GM21576 (cell line): ENCODE data around the gene RBM7.

Experiments
- ATAC-seq: cut with Tn5 transposase; IDR thresholded peaks from one replicate; pipeline ENCODE4 v1.9.1; 2021; ENCODE audit warnings: mild to moderate bottlenecking, moderate library complexity; ENCODE audit not compliant: unreplicated experiment

RBM7 gene

GRCh38 chr11:114395736-114396135 is 4.7 kb upstream of the RBM7 start:
- ATAC-seq, result no peak

GRCh38 chr11:114396916-114397315 is 3.5 kb upstream of the RBM7 start:
- no peak for ATAC-seq

DNA sequence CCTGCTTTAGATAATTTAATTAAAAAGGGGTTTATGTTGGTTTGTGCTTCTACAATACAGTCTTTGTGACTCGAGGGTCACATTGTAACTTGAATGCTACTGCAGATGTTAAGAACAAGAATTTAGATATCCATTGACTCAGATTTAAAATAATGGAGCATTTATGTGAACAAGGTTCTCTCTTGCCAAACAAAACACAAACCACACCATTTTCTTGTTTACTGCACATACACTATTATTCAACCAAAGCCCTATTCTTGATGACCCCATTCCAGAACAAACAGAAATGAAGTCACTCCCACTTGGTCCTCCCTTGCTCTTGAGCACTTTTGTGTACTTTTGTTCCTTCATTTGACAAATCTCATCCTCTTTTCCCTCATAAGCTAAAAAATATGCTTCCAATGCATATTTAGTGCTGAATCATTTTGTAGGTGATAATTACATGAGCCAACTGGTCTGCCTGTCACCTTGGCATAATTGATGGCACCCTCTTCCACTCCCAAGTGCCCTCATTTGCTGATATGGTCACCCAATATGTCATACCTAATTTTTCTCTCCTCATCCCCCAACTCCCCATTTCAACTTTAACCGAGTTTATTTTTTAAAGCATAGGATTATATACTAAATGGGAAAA is 3.0 kb upstream of the RBM7 start:
- no peak for ATAC-seq

GRCh38 chr11:114398303-114398920 is 2.1 kb upstream of the RBM7 start:
- no peak for ATAC-seq

GRCh38 chr11:114399490-114400215 is 813 bp upstream of the RBM7 start:
- peak; percentile 15 for ATAC-seq

DNA sequence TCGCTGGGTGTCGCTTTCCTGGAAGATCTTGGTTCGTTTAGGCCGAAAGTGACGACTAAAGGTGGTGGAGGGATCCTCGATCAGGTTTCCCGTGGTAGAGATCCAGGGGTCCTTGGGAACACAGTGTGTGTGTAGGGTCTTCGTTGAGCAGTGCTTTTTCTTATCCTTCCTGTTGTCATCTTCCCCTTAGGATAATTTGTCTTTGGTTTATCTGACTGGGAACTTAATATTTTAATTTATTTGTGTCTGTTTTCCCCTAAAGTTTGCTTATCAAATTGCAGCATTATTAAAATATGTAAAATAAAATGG is 403 bp downstream of the RBM7 start:
- no peak for ATAC-seq

DNA sequence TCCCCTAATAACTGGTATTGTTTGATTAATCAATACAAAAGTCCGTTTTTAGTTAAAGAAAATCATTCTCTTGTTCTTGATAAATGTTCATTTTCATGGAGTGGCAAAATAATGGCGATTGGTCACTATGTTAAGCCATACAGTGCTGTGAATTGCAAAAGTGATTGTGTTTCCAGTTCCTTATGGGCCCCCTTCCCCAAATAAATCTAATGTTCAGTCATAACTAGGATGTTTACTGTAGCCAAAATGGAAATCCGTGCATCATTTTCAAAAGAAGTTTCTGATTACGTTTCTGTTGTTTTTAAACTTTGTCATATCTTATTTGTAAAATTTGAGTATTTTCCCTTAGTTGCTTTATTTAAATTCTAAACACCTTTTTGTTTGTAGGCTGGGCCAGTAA is 845 bp downstream of the RBM7 start:
- no peak for ATAC-seq

DNA sequence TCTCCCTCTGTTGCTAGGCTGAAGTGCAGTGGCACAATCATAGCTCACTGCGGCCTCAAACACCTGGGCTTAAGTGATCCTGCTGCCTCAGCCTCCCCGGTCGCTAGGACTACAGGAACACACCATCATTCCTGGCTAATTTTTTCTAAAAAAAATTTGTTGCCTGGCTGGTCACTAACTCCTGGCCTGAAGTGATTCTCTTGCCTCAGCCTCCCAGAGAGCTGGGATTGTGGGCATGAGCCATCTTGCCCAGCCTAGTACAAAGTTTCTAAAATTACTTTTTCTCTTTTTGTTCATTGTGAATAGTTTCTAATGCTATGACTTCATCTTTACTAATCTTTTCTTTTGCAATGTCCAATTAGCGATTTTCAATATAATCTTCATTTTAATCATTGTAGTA is 12.5 kb downstream of the RBM7 start:
- ATAC-seq, result no peak

- no peak for ATAC-seq
Observed at GRCh38 chr11:114413958-114414357, 13.5 kb downstream of the RBM7 start.

GRCh38 chr11:114416441-114416961 is 16.0 kb downstream of the RBM7 start:
- no peak for ATAC-seq

DNA sequence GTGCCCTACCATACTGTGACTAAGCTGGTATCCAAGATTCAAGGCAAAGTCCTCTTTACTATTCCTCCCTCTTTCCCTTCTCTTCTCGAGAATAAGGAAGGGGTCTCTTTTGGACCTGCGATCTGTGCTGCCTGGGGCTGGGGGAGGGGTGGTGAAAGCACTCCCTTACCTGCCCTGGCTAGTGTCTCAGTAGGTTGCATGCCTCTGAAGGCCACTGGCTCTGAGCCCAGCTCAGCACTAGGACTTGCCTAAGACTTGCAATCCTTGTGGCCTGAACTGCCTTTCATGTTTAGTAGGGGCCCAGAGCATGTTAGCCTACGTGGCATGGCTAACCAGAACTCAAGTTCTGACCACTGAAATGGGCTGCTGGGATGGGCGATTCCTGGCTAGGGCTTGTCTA is 25.8 kb downstream of the RBM7 start:
- no peak for ATAC-seq

- no peak for ATAC-seq
Observed at GRCh38 chr11:114430290-114430689, 29.8 kb downstream of the RBM7 start.

GRCh38 chr11:114432893-114433292 is 32.4 kb downstream of the RBM7 start:
- no peak for ATAC-seq

GRCh38 chr11:114433376-114433775 is 32.9 kb downstream of the RBM7 start:
- ATAC-seq, result no peak

DNA sequence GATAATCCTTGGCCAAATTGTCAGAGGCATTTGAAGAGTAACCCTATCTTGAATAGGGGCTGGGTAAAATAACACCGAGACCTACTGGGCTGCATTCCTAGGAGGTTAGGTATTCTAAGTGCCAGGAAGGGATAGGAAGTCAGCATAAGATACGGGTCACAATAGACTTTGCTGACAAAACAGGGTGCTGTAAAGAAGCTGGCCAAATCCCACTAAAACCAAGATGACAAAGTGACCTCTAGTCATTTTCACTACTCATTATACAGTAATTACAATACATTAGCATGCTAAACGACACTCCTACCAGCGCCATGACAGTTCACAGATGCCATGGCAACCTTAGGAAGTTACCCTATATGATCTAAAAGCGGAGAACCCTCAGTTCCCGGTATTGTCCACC is 37.8 kb downstream of the RBM7 start:
- ATAC-seq, result no peak

DNA sequence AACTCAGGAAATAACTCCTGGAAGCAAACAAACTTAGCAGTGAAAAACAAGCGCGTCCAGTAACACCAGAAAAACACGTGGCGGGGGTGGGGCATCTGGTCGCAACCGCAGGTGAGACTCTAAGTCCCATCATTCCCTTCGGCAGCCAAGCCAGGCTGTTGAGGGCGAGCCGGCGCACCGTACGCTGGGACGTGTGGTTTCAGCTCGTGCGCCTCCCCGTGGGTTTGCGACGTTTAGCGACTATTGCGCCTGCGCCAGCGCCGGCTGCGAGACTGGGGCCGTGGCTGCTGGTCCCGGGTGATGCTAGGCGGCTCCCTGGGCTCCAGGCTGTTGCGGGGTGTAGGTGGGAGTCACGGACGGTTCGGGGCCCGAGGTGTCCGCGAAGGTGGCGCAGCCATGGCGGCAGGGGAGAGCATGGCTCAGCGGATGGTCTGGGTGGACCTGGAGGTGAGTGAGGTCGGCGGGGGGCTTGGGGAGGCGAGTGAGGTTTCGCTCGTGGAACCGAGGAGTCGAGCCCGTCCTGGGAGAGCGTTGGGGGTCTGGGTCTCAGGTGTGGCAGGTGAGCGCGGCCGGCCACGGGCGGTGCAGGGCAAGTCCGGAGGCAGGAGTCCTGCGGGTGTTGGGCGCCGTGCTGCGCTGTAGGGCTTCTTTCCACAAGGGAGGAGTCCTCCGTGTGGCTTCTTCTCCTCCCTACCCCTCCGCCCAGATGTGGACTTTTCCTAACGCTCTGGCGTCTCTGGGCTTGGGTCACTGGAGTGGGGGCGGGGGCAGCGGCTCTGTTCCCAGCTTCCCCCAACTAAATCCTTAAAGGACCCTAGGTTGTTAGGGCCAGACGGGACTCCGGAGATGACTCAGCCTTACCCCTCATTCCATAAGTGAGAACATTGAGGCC is 39.0 kb downstream of the RBM7 start, which contains the start of gene REXO2:
REXO2 (plus strand) TSS at position 239 of the 892 bp plus-strand sequence; CDS start at position 301, 62 bp downstream.
- ATAC-seq, result peak; percentile 99

DNA sequence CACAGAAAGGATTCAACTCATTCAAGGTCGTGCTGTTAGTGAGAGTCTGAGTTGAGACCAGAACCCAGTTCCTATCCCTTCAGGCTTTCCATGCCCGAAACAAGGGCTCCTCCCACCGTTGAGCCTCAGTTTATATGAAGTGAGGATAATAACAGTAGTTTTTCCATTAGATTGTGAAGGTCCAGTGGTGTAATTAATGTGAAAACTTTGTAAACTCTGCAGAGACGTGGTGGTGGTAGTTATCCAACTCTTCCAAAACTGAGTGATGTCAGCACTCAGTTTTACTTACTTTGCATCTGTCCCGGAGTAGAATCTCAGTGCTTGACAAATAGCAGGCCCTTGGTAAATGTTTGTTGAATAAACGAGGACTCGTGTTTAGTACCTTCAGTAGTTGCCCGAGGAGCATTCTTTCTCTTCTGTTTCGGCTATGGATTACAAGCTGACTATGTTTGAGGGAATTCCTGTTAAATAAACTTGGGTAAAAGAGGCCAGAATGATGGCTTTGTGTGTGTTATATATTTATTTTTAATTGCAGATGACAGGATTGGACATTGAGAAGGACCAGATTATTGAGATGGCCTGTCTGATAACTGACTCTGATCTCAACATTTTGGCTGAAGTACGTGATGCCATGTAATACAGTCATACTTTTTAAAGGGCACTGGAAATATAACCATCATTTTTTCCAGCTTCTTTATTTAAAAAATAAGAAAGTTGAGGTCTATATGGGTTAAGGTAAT is 39.8 kb downstream of the RBM7 start:
- no peak for ATAC-seq

- no peak for ATAC-seq
Observed at GRCh38 chr11:114440971-114441763, 40.7 kb downstream of the RBM7 start.

GRCh38 chr11:114441921-114442320 is 41.5 kb downstream of the RBM7 start:
- ATAC-seq, result no peak

DNA sequence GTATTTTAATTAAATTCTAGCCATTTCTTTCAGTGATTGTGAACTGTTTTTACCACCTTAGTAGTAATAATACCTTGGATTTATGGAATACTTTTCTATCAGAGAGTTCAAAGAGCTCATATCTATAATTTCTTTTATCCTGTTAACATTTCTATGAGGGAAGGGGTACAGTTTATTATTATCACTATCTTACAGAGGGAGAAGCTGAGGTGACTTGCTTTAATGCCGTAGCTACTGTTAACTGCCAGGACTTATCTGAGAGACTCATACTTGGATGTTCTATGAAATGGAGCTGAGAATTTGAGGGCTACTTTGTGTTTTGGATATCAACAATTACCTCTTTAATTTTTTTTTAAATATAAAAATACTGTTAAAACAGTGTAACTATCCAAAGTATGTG is 42.1 kb downstream of the RBM7 start:
- ATAC-seq, result no peak
